GM18858 (cell line): ENCODE data around the gene B4GALT1.
"Not testable (repeated sequence)": the region's sequence is repeated elsewhere in the genome, so short reads cannot be mapped to it uniquely, and the experiment has no call there.

Experiments used
- ATAC-seq: cut with Tn5 transposase; IDR thresholded peaks from one replicate; pipeline ENCODE4 v1.9.1; 2021; ENCODE audit not compliant: unreplicated experiment

The B4GALT1 gene

GRCh38 chr9:33163433-33164137 lies 3.6 kb downstream of the B4GALT1 start:
- no peak for ATAC-seq

- no peak for ATAC-seq
Measured at GRCh38 chr9:33162721-33163311, 4.3 kb downstream of the B4GALT1 start.

- no peak for ATAC-seq
Measured at GRCh38 chr9:33161589-33162132, 5.5 kb downstream of the B4GALT1 start.

GRCh38 chr9:33161011-33161588 lies 6.0 kb downstream of the B4GALT1 start:
- no peak for ATAC-seq

- not testable (repeated sequence) for ATAC-seq
Measured at GRCh38 chr9:33160446-33160845, 6.7 kb downstream of the B4GALT1 start.

GRCh38 chr9:33159777-33160127 lies 7.4 kb downstream of the B4GALT1 start:
- peak; percentile 21 for ATAC-seq

GRCh38 chr9:33158843-33159776 lies 8.0 kb downstream of the B4GALT1 start:
- no peak for ATAC-seq

- ATAC-seq: no peak
Measured at GRCh38 chr9:33157960-33158842, 8.9 kb downstream of the B4GALT1 start.

- no peak for ATAC-seq
Measured at GRCh38 chr9:33155393-33155792, 11.7 kb downstream of the B4GALT1 start.

- ATAC-seq: no peak
Measured at GRCh38 chr9:33154371-33154770, 12.8 kb downstream of the B4GALT1 start.

- ATAC-seq: no peak
Measured at GRCh38 chr9:33153666-33154065, 13.5 kb downstream of the B4GALT1 start.

GRCh38 chr9:33153001-33153400 lies 14.1 kb downstream of the B4GALT1 start:
- no peak for ATAC-seq

- ATAC-seq: no peak
Measured at GRCh38 chr9:33151601-33152000, 15.5 kb downstream of the B4GALT1 start.

- ATAC-seq: no peak
Measured at GRCh38 chr9:33151007-33151557, 16.1 kb downstream of the B4GALT1 start.

- ATAC-seq: no peak
Measured at GRCh38 chr9:33148367-33149014, 18.6 kb downstream of the B4GALT1 start.

GRCh38 chr9:33147416-33148169 lies 19.5 kb downstream of the B4GALT1 start:
- ATAC-seq: no peak

GRCh38 chr9:33146298-33146697 lies 20.8 kb downstream of the B4GALT1 start:
- no peak for ATAC-seq

GRCh38 chr9:33144551-33144950 lies 22.6 kb downstream of the B4GALT1 start:
- no peak for ATAC-seq

- no peak for ATAC-seq
Measured at GRCh38 chr9:33143241-33143661, 23.9 kb downstream of the B4GALT1 start.
